ENCODE results near the gene EEA1. TPM values are rescaled to one million over a fixed set of nuclear protein-coding genes. Genes with fewer than 3 reads are reported as not detected.
A peak's percentile ranks its signal among the peaks of the same experiment; 100 is the strongest.

The EEA1 gene
- polyA plus RNA-seq, 2 of the 4 experiments (the other 2 are of a cell fraction), result 6.6 to 8.1 TPM

- H3K4me3 ChIP-seq, result peak overlapping the region; percentile 86
- H3K4me1 ChIP-seq, result peaks cover 23% of the 10 kb centered on the region
- H3K4me2 ChIP-seq, result peak overlapping the region; percentile 89
- FAIRE-seq, result no peak
- no peaks in the 10 kb centered on the region for H3K9me3 ChIP-seq
- 9% methylated on average over 9 of the region's 9 CpGs for WGBS (ENCODE audit: missing lambda C conversion rate)
- ChIA-PET POLR2A (interaction anchor here (0.5 to 4.5 kb wide), 4 partner anchors 31 to 496 kb away, joined by 3 to 36 read pairs (median 4); no protein-coding TSS in a partner anchor), CTCF (interaction anchor here (0.8 to 2.6 kb wide), 9 partner anchors 13 to 467 kb away, joined by 3 to 5 read pairs (median 3); no protein-coding TSS in a partner anchor)
- H3K27ac ChIP-seq, result peak overlapping the region; percentile 83 to 99
- no peak for TF ChIP-seq MAZ (IDR thresholded peaks at IDR 0.05; ENCODE audit: borderline replicate concordance, low read depth, low read length)
- no peak for TF ChIP-seq BHLHE40 (IDR thresholded peaks at IDR 0.05; ENCODE audit: low read depth, low read length)
- no peak for TF ChIP-seq CTCF (IDR thresholded peaks at IDR 0.05)
- no peak for TF ChIP-seq SMC3 (IDR thresholded peaks at IDR 0.05)
- peak in 1 of 2 experiments; percentile 7 for DNase-seq (ENCODE audit: low read depth in 1 of 2, low spot score in 1 of 2)
- no peak for ATAC-seq
These were observed 888 bp upstream of the EEA1 start for GRCh38 chr12:92929983-92930382.

GRCh38 chr12:92928421-92928961 lies 604 bp downstream of the EEA1 start:
- ATAC-seq (peak; percentile 57 to 67), DNase-seq (ENCODE audit: low read depth in 1 of 2, low spot score in 1 of 2) (peak; percentile 13 to 16), FAIRE-seq (no peak)
- peak overlapping the region; percentile 90 for H3K4me2 ChIP-seq
- H3K4me3 ChIP-seq, result peak overlapping the region; percentile 86
- no peaks in the 10 kb centered on the region for H3K9me3 ChIP-seq
- TF ChIP-seq MAFK (IDR thresholded peaks at IDR 0.05; ENCODE audit: partially characterized antibody), result no peak
- no peak for TF ChIP-seq CHD4 (IDR thresholded peaks at IDR 0.05; ENCODE audit: borderline replicate concordance)
- TF ChIP-seq PHF8 (IDR thresholded peaks at IDR 0.05; ENCODE audit: borderline replicate concordance, low read depth), result 0 out of 2 replicates have a peak, but pooled peaks have one; percentile 12
- no peak for TF ChIP-seq REST (IDR thresholded peaks at IDR 0.05)
- TF ChIP-seq HMGXB4 (CRISPR knock-in tag; IDR thresholded peaks at IDR 0.05; ENCODE audit: borderline replicate concordance), result no peak
- TF ChIP-seq ZSCAN20 (CRISPR knock-in tag; IDR thresholded peaks at IDR 0.05), result no peak
- no peak for TF ChIP-seq FOXS1 (CRISPR knock-in tag; IDR thresholded peaks at IDR 0.05)
- TF ChIP-seq NPAS2 (CRISPR knock-in tag; IDR thresholded peaks at IDR 0.05; ENCODE audit: borderline replicate concordance), result no peak
- TF ChIP-seq RAD21 (conservative IDR thresholded peaks at IDR 0.05 in 1 of 2, IDR thresholded peaks at IDR 0.05 in 1 of 2), result 0 out of 5 replicates have a peak, but pooled peaks of 1 of the 2 experiments have one; percentile 10
- TF ChIP-seq FOSB (CRISPR knock-in tag; IDR thresholded peaks at IDR 0.05), result no peak
- TF ChIP-seq PBX3 (IDR thresholded peaks at IDR 0.05), result no peak
- ChIA-PET CTCF (interaction anchor here (0.8 to 1.7 kb wide), 7 partner anchors 23 to 470 kb away, joined by 3 read pairs; no protein-coding TSS in a partner anchor), POLR2A (interaction anchor here (0.5 to 4.5 kb wide), 5 partner anchors 23 to 469 kb away, joined by 3 to 36 read pairs (median 3); no protein-coding TSS in a partner anchor)
- peaks cover 23% of the 10 kb centered on the region for H3K4me1 ChIP-seq
- H3K27ac ChIP-seq, result peak overlapping the region; percentile 91 to 99
- under 1% methylated on average over 24 of the region's 49 CpGs for WGBS (ENCODE audit: missing lambda C conversion rate)

All from A549 (cell line).